Measurements from ENCODE around the gene TMEM238L. TPM values are rescaled to one million over a fixed set of nuclear protein-coding genes. Genes with fewer than 3 reads are reported as not detected.
A peak's percentile ranks its signal among the peaks of the same experiment; 100 is the strongest.

Gene TMEM238L
- total RNA-seq, 4 donors from 2014 or later: 0.42 to 4.8 (median 1.0) TPM

GRCh38 chr17:10772425-10773380 lies 31.2 kb downstream of the TMEM238L start:
- H3K27ac ChIP-seq: peak overlapping the region in 3 of 4 donors; percentile 35 to 61 (median 42)
- H3K9me3 ChIP-seq: peaks cover 0 to 5% (median 0%) of the 10 kb centered on the region in 3 donors
- H3K4me3 ChIP-seq: no peak overlapping the region
- intact Hi-C loops (cut with DNase I): no loop called here
- WGBS, 2 donors: 19 to 43% methylated on average over 9 of the region's 9 CpGs
- peak in 5 of 6 experiments; percentile 81 to 94 (median 83) for TF ChIP-seq CTCF (IDR thresholded peaks at IDR 0.05)
- TF ChIP-seq POLR2A (IDR thresholded peaks at IDR 0.05): no peak
- peaks cover 0 to 32% (median 0%) of the 10 kb centered on the region in 3 donors for H3K4me1 ChIP-seq
- no peak for DNase-seq
- no peaks in the 10 kb centered on the region for H3K36me3 ChIP-seq
- no peaks in the 10 kb centered on the region for H3K27me3 ChIP-seq

- Histone ChIP-seq H3K27me3 (no peaks in the 10 kb centered on the region), H3K36me3 (peaks cover 0 to 14% (median 0%) of the 10 kb centered on the region in 3 donors), H3K4me3 (no peak overlapping the region), H3K4me1 (peaks cover 0 to 32% (median 0%) of the 10 kb centered on the region in 3 donors), H3K9me3 (peaks cover 0 to 5% (median 0%) of the 10 kb centered on the region in 3 donors), H3K27ac (peak overlapping the region in 1 of 4 donors; percentile 58)
- TF ChIP-seq CTCF (IDR thresholded peaks at IDR 0.05): no peak
- no peak for TF ChIP-seq POLR2A (IDR thresholded peaks at IDR 0.05)
- WGBS, 2 donors: 62 to 71% methylated on average over 2 of the region's 2 CpGs
- DNase-seq: no peak
- intact Hi-C loops (cut with DNase I): no loop called here
Measured at GRCh38 chr17:10771148-10771547, 32.8 kb downstream of the TMEM238L start.

GRCh38 chr17:10769840-10770239 lies 34.1 kb downstream of the TMEM238L start:
- DNase-seq: no peak
- TF ChIP-seq CTCF (IDR thresholded peaks at IDR 0.05) (no peak), POLR2A (IDR thresholded peaks at IDR 0.05) (no peak)
- no peak overlapping the region for H3K27ac ChIP-seq
- peaks cover 0 to 32% (median 0%) of the 10 kb centered on the region in 3 donors for H3K4me1 ChIP-seq
- peaks cover 0 to 5% (median 0%) of the 10 kb centered on the region in 3 donors for H3K9me3 ChIP-seq
- H3K27me3 ChIP-seq: no peaks in the 10 kb centered on the region
- 51 to 84% methylated on average over 4 to 6 of the region's 6 CpGs for WGBS, 2 donors
- H3K4me3 ChIP-seq: no peak overlapping the region
- intact Hi-C loops (cut with DNase I): no loop called here
- peaks cover 0 to 14% (median 0%) of the 10 kb centered on the region in 3 donors for H3K36me3 ChIP-seq

GRCh38 chr17:10768750-10769251 lies 35.1 kb downstream of the TMEM238L start:
- DNase-seq: no peak
- H3K4me1 ChIP-seq: peaks cover 0 to 30% (median 0%) of the 10 kb centered on the region in 3 donors
- peaks cover 0 to 14% (median 0%) of the 10 kb centered on the region in 3 donors for H3K36me3 ChIP-seq
- no peak for TF ChIP-seq CTCF (IDR thresholded peaks at IDR 0.05)
- no peak for TF ChIP-seq POLR2A (IDR thresholded peaks at IDR 0.05)
- H3K9me3 ChIP-seq: peaks cover 0 to 5% (median 0%) of the 10 kb centered on the region in 3 donors
- H3K27ac ChIP-seq: no peak overlapping the region
- intact Hi-C loops (cut with DNase I): no loop called here
- H3K27me3 ChIP-seq: no peaks in the 10 kb centered on the region
- 42 to 60% methylated on average over 1 to 2 of the region's 2 CpGs for WGBS, 2 donors
- H3K4me3 ChIP-seq: no peak overlapping the region

- H3K36me3 ChIP-seq: peaks cover 0 to 14% (median 0%) of the 10 kb centered on the region in 3 donors
- 92 to 100% methylated on average over 3 to 4 of the region's 4 CpGs for WGBS, 2 donors
- H3K4me3 ChIP-seq: no peak overlapping the region
- H3K4me1 ChIP-seq: peaks cover 0 to 17% (median 0%) of the 10 kb centered on the region in 3 donors
- TF ChIP-seq POLR2A (IDR thresholded peaks at IDR 0.05) (no peak), CTCF (IDR thresholded peaks at IDR 0.05) (no peak)
- peaks cover 0 to 2% (median 0%) of the 10 kb centered on the region in 3 donors for H3K9me3 ChIP-seq
- no peaks in the 10 kb centered on the region for H3K27me3 ChIP-seq
- intact Hi-C loops (cut with DNase I): no loop called here
- DNase-seq: no peak
- H3K27ac ChIP-seq: no peak overlapping the region
Measured at GRCh38 chr17:10767232-10767631, 36.7 kb downstream of the TMEM238L start.

Data from esophagus squamous epithelium (tissue), 5 donors.